NCI-H345 treated with DMSO at 0.1 percent for 48 hours (cell line): ENCODE results near the gene KIAA1549.

Experiments
- DNase-seq: peaks from one replicate; lab custom pipeline; 2025; ENCODE audit not compliant: unreplicated experiment; lab: John Stamatoyannopoulos, UW

KIAA1549 gene

GRCh38 chr7:138911007-138911406 is 70.2 kb downstream of the KIAA1549 start:
- no peak for DNase-seq

GRCh38 chr7:138907850-138908249 is 73.3 kb downstream of the KIAA1549 start:
- DNase-seq, result no peak

GRCh38 chr7:138907201-138907847 is 73.9 kb downstream of the KIAA1549 start:
- no peak for DNase-seq

DNA sequence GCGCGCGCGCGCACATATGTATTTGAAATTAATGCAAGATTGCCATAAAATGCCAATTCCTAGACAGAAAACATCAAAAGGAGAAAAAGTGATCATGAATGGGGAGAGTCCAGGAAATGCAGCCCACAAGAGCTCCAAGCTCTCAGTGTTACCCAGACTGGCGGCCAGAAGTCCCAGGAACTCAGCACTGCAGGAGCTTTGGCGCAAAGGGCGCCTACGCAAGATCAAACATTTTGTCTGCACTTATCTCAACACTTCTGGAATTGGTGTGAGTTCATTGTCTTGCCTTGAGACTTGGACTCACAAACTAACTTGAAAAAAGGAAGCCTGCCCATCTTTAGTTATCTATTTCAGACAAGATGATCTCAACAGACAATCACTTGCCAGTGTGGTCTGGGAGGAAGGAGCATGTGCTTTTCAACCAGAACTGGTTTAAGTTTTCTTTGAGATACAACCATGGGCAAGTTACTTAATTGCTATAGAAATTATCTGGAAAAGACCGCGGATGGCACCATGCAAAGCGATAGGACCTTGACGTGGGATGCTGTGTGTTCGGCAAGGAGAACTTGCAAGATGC is 77.2 kb downstream of the KIAA1549 start:
- no peak for DNase-seq

DNA sequence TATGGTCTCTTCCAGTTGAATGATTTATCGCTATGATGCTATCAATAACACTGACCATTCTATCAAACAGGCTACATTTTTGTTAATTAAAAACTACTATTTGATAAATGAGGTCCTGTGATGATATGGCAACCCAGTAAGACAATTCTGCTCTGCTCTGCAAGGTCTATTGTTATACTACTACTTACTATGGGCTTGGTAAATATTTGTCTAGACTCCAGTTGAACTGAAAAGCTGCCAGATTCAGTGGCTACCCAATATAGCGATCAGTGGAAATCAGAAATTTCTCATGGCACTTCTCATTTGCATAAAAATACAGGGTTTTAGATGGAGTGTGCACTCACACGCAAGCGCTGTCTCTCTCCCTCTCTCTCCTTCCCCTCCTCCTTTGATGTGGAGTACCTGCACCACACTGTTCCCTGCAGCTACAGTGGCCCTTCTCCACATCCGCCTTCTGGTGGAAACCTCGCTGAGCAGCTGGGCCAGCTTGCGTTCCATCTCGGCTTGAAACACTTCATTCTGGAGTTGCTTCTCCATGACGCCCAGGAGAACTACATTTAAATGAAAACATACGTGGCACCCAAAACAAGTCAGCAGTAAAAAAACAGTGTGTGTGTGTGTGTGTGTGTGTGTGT is 77.9 kb downstream of the KIAA1549 start:
- DNase-seq, result peak; percentile 95

DNA sequence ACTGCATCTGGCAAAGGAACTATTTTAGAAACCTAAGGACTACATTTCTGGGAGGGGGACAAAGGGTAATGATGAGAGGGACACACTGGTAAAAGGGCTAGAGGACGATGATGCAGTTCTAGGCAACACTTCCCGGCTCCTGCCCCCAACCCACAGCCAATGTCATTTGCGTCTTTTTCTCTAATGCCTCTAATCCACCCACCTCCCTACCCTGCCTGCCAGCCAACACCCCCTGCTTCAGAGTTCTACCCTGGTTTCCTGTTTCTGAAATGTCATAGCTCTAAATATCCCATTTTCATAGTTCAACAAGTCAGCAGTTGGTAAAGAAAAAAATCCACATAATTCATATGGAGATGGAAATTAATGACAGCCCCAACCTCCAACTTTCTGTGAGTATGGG is 79.0 kb downstream of the KIAA1549 start:
- DNase-seq, result no peak

GRCh38 chr7:138900035-138900828 is 81.0 kb downstream of the KIAA1549 start:
- no peak for DNase-seq

GRCh38 chr7:138898802-138899201 is 82.4 kb downstream of the KIAA1549 start:
- no peak for DNase-seq

- no peak for DNase-seq
Observed at GRCh38 chr7:138898255-138898654, 82.9 kb downstream of the KIAA1549 start.

DNA sequence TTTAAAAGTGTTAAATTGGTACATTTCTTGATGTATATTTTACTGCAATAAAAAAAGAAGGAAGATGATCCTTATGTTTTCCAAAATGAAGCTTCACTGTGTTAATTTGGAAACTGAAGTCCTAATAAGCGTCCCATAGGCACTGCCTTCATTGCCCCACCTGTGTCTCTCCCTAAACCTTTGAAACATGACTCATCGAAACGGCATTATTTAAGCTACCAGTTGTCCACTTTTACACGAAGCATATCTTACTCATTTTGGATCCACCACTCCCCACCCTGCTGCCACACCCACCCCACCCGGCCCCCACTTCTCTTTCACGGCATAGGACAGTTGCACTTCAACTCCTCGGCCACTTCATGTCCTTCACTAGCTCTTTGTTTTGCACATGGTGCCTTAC is 85.5 kb downstream of the KIAA1549 start:
- DNase-seq, result no peak

DNA sequence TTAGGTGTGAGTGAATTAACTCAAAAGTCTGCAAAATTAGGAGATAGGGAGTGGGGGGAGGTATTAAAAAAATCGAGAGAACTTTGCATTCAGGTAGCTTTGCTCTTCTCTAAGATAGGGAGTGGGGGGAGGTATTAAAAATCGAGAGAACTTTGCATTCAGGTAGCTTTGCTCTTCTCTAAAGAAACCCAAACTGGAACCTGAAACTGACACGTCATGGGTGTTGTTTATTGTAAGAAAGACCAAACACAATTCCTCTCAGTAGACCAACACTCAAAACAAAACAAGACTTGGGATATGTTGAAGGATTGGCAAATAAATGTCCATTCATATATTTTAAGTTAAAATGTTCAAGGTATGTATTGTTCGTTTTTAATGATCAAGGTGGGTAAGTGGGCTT is 87.9 kb downstream of the KIAA1549 start:
- DNase-seq, result no peak

GRCh38 chr7:138892812-138893211 is 88.4 kb downstream of the KIAA1549 start:
- DNase-seq, result no peak

DNA sequence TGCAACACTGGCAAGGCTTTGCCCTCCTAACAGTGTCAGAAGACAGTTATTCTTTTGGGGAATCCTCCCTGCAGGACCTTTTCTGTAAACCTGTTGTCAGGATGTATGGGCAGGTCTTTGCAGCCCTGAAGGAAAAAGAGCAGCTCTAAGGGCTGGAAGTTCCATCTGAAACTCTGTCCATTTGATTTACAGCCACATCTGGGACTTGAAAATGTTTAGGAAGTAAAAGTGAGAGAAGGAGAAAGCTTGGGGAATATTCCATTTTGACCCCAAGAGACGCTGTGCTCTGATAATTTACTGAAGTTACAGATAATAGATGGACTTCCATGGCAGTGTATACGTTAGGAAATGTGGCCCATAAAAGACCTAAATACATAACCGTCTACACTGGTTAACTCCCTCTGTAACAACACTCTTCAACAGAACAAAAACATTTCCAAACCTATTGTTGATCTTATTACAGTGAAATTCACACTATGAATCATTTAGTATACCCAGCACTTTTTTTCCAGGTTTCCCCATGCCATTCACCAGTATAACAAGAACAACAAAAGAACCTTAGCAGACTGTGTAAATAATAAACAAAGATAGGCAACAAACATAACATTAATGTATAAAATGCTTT is 89.1 kb downstream of the KIAA1549 start:
- no peak for DNase-seq

DNA sequence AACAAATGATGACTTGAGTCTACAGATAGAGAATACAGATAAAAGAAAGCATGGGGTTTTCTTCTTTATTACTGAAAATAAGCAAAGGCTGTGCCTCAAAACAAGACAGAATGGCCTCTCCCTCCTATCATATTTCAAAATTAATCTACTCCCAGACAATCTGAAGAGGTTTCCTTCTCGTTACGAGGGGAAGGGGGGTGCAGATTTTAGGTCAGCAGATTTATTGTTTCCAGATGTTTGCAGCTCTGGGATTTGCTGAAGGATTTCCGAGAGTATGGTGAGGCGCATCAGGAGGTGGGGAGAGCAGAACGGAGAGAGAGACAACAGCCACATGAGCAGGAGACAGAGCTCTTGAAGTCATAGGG is 89.8 kb downstream of the KIAA1549 start:
- DNase-seq, result no peak

GRCh38 chr7:138890499-138891445 is 90.4 kb downstream of the KIAA1549 start:
- DNase-seq, result no peak

- peak; percentile 43 for DNase-seq
Observed at GRCh38 chr7:138889582-138890498, 91.3 kb downstream of the KIAA1549 start.

GRCh38 chr7:138887872-138888656 is 93.1 kb downstream of the KIAA1549 start:
- no peak for DNase-seq

DNA sequence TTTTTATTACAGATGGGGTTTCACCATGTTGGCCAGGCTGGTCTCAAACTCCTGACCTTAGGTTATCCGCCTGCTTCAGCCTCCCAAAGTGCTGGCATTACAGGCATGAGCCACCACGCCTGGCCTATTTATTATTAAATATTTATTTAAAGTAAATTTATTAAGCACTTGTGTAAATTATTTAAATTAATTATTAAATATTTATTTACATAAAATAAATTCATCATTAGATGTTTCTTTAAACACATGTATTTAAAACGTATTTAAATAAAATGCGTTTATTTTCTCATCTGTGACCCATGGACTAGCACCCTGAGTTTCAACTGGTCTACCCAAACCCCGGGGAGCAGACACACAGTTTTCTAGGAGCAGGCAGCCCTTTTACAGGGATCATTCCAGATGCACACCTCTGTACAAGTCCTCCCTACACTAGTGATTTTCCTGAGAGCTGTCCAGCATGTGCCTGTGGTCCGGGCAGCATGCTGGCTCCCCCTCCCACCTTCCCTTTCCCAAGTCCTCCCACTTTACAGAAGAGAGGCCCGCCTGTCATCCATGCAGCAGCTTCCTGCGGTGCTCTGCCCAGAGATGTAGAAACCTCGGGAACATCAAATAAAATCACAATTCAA is 94.0 kb downstream of the KIAA1549 start:
- DNase-seq, result no peak
